Stimulated activated CD8-positive, alpha-beta memory T cell treated with anti-CD3 and anti-CD28 coated beads, Interleukin-15, amount 100 ng/mL, for 1 hour (primary cell): ENCODE results near the gene NEK9.
A peak's percentile ranks its signal among the peaks of the same experiment; 100 is the strongest.
"Not testable (repeated sequence)": the region's sequence is repeated elsewhere in the genome, so short reads cannot be mapped to it uniquely, and the experiment has no call there.

Experiments used
- DNase-seq: peaks from one replicate; pipeline ENCODE4 v3.0.0-alpha.2; 2020; ENCODE audit warnings: low read depth

Gene NEK9

DNA sequence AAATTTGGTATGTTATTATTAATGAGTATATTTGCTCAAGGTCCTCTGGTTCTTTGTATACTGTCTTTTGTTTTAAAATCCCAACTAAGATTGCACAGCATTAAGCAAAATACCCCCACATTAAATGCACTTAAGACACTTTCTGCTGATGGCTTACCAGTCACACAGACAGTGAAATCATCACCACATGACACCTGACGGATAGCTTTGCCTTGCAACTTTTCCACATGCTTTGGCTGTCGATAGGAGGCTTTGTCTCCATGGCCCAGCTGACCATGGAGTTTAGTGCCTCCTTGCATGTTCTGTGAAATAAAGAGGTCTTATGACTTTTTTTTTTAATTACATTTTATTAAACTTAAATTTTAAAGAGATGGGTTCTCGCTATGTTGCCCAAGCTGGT, 19.7 kb downstream of the NEK9 start:
- DNase-seq, result no peak

DNA sequence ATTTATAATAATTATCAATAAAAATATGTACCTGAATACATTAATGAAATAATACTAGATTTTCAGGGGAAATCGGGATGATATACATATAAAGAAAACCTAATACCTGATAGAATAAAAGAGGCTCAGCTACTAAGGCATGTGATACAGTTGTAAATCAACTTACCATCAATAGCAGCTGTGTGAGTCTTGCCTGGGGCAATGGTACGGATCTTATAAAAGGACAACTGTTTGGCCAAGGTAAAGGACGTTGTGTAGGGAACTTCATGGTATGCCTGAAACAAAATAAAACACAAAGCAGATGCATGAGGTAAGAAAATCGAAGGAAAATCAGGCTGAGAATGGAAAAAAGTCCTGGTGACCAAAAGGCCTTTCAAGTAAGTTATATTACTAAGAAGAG, 25.4 kb downstream of the NEK9 start:
- no peak for DNase-seq

DNA sequence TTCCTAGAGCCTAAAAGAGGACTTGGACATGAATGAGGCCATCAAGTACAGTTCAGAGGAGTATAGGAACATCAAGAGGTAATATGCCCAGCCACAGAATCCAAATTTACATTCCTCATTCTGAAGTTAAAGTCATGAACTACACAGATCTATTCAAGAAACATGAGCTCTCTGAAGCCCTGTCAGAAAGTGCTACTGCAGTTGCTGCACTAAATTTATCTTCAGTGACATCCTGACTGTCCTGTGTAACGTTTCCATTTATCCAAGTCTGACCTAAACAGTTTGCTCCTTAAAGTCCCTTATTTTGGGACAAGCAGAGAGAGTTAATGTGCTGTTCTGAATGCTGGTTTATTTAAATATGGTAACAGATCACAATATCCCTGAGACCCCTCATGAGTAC, 28.2 kb downstream of the NEK9 start:
- DNase-seq, result no peak

DNA sequence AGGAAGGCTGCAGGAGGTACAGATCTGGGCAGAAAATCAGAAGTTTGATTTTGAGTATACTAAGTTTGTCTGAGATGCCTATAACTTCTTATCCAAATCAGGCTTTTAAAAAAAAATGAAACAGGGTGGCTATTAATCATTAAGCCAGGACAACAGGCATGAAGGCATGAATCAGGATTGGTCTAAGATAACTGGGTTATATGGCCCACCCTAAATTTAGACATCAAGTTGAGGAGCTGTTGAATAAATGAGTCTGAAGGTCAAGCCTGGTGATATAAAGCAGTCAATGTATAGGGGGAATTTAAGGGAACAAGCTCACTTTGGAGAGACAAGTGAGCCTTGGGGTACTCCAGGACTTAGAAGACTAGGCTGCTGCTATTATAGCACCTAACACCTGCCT, 28.6 kb downstream of the NEK9 start:
- DNase-seq, result no peak

DNA sequence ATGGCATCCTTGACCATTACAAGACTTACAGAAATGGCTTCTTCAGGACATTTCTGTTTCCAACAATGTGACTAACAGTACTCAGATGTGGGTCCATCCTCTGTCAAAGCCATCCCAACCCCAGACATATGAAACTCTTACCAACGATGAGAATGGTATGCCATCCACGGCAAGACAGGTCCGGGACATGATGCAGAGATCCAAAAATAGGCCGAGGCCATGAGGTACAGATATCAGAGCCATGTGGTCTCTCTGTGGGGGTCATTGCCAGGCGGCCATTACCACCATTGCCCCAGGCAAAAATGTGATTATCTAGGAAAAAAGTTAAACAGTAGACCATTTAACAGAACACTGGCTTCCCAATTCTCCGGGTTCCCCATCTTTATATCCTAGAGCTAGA, 29.9 kb downstream of the NEK9 start:
- no peak for DNase-seq

DNA sequence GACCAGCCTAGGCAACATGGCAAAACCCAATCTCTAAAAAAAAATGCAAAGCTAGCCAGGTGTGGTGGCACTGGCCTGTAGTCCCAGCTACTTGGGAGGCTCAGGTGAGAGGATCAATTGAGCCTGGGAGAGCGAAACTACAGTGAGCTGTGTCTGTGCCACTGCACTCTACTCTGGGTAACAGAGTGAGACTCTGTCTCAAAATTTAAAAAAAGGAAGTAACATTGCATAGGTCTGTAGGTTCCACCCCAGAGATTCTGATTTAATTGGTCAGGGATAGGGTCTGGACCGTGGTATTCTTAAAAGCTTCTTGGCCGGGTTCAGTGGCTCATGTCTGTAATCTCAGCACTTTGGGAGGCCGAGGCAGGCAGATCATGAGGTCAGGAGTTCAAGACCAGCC, 31.2 kb downstream of the NEK9 start:
- no peak for DNase-seq

DNA sequence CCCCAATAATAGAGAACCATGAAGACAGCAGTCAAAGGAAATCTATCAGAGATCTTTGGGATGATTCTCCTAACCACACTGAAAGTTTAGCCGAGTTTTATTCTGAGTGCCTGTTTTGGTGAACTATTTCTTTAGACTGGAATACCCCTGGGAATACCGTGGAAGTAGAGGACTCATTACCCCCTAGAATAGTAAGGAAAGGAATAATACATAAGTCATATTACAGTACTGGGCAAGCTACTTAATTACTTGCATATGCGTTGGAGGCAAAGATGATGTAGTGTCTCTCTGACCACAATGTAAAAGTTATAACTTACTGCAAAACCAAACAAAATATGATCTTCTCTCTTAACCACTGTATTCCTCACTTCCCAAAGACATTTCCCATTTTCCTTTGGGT, 32.0 kb downstream of the NEK9 start:
- DNase-seq, result no peak

DNA sequence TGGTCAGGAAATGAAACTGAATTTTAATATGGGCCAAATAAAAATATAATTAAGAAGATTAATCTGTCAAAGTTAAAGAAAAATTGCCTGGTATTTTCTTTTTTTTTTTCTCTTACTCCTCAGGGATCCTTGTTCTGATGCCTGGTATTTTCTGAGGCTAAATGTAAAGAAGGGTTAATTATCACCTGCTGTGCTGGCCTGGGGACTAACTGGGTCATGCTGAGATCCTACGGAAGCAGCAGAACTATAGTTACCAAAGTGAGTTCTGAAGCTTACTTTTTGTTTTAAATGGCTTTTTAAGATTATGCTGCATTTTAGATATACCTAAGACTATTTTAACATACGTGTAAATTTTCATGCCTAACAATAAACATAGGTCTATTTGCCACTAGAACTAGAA, 34.1 kb downstream of the NEK9 start:
- no peak for DNase-seq

DNA sequence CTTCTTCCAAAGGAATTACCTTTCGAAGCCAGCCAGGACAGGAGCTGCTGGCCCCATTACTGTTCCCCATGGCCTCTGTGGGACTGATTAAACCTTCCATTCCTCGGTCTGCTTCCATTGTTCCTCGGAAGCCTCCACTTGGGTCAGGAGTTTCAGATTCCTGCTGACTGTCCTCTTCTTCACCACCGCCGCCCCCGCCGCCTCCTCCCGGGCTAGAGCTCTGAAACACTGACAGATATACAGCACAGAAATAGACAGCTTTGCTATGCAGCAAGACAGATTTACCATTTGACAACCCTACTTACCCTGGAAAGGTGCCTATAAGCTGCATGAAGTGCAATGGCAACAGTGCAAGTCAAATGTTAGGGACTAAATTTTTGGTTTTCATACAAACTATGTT, 35.6 kb downstream of the NEK9 start:
- DNase-seq, result no peak

DNA sequence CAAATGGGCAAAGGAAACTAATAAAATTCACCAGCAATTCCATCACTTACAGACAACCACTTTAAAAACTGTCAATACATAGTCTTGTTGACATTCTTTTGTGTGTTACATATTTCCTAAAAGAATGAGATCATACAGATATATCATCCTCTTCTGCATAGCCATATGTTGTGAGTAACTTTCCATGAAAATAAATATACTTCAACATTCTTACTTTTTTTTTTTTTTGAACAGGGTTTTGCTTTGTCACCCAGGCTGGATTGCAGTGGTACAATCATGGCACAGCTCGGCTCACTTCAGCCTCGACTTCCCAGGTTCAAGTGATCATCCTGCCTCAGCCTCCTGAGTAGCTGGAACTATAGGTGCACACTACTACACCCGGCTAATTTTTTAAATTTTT, 36.5 kb downstream of the NEK9 start:
- no peak for DNase-seq

DNA sequence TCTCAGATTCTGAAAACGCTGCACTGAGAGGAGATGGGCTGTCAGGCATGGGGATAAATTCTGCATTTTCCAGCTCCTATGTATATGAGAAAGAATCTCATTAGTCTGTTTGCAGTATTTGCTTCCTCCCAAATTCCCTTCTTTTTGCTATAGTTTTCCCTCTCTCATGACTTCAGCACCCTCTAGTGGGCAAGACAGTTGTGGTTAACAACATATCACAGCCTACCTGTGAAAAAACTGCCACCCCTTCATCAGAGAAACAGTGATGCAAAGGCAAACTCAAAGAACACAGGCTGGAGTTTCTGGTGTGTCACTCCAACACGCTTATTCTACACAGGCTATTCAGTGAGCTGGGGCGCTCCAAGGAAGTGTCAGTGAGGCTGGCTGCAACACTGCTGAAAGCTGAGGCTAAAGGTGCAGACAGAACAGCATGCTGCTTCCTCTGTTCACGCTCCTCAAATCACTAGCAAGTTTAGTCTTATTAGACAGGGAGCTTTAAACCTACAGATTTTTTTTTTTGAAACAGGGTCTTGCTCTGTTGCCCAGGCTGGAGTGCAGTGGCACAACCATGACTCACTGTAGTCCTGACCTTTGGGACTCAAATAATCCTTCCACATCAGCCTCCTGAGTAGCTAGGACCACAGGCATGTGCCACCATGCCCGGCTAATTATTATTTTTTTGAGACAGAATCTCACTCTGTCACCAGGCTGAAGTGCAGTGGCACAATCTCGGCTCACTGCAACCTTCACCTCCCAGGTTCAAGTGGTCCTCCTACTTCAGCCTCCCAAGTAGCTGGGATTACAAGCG, 38.1 kb downstream of the NEK9 start:
- DNase-seq, result peak; percentile 12

DNA sequence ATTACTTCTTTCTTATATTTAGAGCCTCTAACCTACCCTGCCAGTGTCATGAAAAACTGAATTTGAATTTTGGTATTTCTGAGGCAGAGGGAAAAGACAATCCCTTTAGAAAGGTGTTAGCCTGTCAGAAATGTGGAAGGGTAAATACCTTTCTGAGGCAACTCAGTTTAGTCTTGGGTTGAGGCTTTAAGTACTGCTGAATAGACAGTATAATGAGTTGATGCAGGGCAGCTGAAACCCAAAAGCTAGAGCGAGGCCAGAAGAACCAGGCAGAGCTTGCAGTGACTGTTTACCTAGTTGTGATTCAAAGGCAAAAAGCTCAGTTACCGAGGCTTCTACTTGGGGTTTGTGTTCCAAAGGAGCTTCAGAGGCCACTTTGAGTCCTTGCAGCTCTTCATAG, 38.7 kb downstream of the NEK9 start:
- no peak for DNase-seq

DNA sequence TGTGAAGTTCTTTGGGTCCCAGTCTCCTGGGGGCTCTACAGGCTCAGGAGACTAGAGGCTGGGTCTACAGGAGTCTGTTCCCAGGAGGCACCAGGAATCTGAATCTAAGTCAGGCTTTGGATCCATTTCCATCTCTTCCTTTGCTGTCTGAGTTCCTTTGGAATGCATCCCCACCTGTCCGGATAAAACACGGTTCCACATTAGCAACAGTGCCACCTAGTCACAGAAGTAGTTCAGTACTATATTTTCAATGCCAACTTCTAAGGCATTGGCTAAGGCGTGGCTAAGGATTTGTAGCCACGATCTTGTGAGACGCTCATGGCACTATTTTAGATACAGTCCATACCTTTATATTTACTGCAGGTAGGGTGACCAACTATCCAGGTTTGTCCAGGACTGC, 42.3 kb downstream of the NEK9 start:
- no peak for DNase-seq

DNA sequence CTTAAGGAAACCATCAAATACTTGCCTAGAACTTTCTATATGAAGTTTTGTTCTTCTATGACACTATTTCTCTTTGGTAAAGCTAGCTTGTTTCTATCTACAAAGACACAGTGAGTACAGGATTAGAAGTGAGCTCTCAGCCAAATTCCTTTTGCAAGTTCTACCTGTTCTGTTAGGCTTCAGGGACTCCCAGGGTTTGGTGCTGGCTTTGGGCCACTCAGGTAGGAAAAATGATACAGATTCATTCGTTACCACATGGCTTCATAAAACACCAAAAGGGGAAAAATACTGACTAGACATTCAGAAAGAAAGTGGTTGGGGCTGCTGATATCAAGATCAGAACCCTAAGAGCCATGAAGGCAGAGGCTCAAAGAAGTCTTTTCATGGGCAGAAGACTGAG, 43.6 kb downstream of the NEK9 start:
- DNase-seq, result no peak

DNA sequence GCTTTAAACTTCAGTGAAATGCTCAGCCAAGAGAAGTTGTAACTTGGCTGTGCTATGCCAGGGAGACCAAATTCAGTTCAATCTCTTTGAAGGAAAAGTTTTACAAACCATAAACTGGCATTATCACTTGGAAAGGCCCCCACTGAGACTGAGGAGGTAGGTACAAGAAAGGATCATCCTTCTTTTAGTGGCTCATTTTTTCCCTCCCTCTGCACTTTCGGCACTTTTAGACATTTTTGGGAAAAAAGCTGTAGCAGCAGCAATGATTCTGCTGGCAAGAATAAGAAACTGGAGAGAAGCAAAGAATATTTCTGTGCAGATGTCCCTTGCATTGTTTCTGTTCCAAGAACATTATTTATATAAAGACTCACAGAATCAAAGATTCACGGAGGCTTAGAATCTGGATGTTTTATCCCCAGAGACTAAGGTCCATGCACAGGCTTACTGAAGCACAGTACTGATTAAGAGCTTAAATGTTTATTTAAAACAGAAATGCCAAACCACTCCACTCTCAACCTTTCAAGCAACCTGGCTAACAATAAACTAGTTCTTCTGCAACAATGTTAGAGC, 45.1 kb downstream of the NEK9 start:
- DNase-seq, result no peak

DNA sequence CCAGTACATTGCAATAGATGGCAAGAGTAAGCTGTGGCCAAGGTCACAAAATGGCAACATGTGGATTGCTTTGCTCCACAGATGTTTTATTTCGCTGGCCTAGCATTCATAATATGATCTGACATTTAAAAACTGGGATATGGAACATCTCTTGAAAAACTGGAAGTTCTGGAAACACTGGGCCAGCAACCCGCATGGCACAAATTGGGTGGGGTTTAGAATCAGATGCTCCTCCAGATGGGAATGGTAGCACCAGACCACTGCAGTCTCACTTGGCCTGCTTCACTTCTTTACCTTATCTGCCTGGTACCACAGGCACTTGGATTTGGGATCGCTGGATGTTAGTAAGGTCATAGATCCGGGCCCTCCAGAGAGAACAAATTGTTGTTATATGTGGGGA, 47.3 kb downstream of the NEK9 start:
- DNase-seq, result no peak

DNA sequence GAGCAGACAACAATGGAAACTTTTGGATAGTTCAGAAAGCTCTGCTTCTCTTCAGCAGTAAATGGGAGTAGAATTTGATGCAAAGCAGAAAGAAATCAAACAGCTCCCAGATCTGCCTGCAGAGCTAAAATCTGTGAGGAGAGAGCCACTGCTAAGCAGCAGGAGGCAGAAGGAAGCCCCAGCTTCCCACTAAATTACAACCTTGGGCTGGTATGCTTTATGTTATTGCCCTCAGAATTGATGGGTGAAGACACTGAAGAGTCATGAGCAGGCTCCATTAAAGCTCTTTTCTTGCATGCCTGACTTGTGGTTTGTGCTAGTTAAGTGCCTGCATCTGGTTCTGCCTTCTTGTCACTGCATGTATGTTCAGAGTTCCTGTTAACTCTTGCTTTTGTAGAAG, 49.1 kb downstream of the NEK9 start:
- no peak for DNase-seq

DNA sequence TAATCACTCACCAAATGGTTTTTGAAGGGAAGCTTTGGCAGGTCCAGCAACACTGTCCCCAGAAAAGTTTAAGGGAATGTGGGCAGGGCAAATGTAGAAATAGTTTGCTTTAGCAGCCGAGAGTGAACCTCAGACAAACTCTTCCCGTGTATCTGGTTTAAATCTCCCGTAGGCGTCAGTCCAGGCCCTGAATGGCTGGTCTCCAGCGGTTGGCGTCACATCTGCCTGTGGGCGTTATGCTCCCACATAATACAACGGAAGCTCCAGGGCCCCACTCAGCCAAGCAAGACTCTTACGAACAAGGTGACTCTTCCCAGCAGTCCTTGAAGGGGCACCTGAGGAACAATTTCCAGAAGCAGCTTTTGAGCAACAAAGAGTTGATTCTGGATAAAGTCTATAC, 56.5 kb downstream of the NEK9 start:
- DNase-seq, result no peak

DNA sequence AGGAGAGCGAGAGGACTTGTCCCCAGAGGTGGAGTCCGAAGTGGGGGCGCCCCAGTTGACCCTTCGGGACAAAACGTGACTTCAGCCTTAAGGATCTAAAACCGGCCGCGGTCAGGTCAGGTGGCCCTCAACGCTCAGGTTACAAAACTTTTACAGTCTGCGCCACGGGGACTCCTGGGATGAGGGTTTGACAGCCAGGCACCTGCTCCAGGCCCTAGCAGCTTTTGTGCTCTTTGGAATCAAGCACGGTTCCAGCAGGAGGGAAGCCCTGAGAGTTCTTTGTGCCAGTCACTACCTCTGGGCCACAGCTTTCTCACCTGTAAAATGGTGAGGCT, 57.1 kb downstream of the NEK9 start:
- no peak for DNase-seq

DNA sequence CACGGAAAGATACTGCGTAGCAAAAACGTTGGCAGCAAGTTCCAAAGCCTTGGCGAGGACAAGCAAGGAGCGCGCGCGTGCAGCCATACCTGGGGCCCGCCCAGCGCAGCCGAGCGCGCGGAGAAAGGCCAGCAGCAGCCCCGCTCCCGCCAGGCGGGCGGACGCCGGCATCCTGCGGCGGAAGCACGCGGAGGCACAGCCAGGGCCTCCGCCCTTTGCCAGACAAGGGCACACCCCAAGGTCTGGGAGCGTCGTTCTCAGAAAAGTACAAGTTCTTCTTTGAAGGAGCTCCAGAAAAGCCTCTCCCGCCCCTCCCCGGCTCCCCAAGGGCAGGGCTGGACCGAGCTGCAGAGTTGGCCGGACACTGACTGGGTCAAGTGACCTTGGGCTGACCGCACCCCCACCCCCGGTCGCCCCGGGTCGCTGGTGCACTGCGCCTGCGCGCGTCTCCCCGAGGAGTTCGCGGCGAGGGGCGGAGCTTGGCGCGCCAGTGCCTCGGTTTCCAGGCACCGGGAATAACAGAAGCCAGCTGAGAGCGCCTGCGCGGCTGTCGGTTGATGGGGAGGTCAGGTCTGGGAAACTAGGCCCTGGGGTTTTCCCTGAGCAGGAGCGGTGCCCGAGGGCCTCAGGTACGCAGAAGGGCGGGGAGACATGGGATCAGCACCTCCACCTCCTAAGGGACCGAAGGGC, 57.6 kb downstream of the NEK9 start, which contains the start of gene ZC2HC1C:
ZC2HC1C (plus strand) TSS at position 521 of the 690 bp plus-strand sequence. CDS start 933 bp downstream, outside the sequence.
- no peak for DNase-seq

DNA sequence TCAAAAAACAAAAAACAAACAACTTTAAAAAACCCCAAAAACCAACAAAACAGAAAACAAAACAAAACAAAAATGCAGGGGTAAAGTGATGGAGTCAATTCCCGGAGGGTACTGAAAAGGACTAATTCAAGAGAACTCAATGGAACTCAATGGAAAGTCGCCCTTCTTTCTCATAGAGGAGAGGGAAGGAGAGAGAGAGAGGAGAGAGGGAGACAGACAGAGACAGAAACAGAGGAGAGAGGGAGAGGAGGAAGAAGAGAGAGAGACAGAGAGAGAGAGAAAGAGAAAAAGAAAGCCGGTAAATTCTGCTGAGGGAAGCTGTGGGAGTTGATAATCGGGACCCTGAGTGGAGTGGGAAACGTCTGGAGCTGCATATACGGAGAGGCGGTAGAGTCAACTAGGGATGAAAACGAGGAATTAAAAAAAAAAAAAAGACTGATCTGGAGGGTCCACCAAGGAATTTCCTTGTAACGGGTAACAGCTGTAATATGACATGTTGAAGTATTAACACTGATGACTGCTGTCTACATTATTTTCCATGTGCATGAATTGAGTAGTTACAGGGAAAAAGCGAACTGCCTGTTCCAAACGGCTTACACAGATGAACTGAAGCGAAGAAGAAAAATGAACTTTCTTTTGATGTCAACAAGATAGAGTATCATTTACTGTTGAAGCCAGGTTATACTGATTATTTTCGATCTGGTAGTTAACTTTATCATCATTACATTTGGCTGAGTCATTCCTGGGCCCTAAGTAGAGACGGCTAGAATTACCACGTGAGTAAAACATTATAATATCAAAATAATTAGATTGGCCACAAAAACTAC, 58.3 kb downstream of the NEK9 start:
- DNase-seq, result no peak

DNA sequence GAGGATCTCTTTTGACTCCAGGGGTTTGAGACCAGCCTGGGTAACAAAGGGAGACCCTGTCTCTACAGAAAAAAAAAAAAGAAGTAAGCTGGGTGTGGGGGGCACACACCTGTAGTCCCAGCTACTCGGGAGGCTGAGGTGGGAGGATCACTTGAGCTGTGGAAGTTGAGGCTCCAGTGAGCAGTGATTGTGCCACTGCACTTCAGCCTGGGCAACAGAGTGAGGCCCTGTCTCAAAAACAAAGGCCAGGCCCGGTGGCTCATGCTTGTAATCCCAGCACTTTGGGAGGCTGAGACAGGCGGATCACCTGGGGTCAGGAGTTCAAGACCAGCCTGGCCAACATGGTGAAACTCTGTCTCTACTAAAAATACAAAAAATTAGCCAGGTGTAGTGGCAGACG, 59.1 kb downstream of the NEK9 start:
- not testable (repeated sequence) for DNase-seq

DNA sequence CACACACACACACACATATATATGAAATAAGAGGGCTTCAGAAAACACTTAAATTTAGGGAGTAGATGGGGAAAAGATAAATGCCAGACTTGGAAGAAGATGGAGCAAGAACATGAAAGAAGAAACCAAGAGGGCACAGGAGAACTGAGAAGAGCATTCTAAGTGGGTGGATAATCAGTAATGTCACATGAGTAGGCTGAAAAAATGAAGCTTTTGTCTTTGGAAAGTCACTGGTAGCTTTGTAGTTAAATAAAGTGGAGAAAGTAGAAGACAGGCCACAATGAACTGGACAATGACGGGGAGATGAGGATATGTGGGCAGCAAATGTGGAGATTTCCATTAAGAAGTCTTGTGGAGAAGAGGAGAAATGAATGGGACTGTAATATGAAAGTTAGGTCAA, 59.6 kb downstream of the NEK9 start:
- DNase-seq, result no peak
